GM10266 (cell line): ENCODE data around the gene BPIFB4.

Experiments used
- DNase-seq: peaks from one replicate; pipeline ENCODE4 v3.0.0; 2012; ENCODE audit errors: extremely low spot score
- TF ChIP-seq, protein P1 (sequence below): IDR thresholded peaks from 2 replicates; pipeline ENCODE4 v1.5.1; 2012; ENCODE audit warnings: mild to moderate bottlenecking, low read depth; ENCODE audit not compliant: control insufficient read depth, insufficient read depth; ENCODE audit errors: missing control alignments

BPIFB4 gene

DNA sequence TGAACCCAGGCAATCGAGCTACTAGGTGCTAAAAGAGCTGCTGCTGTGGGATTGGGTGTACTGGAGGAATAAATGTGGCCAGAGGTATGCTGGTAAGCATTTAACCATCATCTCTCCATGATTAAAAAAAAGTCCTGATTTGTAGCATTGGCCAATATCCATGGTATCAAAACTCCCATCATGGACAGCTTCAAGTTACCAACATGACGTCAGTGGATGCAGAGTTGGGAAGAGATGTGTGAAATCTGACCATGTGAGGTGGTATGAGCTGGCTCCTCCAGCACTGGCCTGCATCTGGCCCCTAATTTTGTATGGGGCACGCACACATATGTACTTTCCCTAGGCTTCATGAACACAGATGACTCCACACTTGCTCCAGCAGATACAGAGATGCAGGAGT lies 11.7 kb downstream of the BPIFB4 start:
- TF ChIP-seq, protein P1, sequence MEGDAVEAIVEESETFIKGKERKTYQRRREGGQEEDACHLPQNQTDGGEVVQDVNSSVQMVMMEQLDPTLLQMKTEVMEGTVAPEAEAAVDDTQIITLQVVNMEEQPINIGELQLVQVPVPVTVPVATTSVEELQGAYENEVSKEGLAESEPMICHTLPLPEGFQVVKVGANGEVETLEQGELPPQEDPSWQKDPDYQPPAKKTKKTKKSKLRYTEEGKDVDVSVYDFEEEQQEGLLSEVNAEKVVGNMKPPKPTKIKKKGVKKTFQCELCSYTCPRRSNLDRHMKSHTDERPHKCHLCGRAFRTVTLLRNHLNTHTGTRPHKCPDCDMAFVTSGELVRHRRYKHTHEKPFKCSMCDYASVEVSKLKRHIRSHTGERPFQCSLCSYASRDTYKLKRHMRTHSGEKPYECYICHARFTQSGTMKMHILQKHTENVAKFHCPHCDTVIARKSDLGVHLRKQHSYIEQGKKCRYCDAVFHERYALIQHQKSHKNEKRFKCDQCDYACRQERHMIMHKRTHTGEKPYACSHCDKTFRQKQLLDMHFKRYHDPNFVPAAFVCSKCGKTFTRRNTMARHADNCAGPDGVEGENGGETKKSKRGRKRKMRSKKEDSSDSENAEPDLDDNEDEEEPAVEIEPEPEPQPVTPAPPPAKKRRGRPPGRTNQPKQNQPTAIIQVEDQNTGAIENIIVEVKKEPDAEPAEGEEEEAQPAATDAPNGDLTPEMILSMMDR: no peak
- DNase-seq: no peak

DNA sequence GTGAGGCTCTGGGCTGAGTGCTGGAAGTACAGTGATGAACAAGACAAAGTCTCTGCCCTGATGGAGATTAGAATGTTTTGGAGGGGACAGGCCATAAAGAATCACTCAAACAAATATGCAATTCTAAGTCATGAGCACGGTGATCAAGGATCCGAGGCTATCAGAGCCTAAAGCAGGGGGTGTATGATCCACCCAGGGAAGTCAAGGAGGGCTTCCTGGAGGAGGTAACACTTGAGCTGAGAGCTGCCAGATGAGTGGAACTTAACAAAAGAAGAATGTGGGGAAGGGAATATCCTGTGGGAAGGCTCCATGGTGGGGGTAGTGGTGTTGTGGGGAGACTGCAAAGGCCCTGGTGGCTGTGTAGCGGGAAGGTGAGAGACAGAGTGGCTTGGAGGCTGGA lies 12.2 kb downstream of the BPIFB4 start:
- no peak for DNase-seq
- TF ChIP-seq, protein P1: no peak

DNA sequence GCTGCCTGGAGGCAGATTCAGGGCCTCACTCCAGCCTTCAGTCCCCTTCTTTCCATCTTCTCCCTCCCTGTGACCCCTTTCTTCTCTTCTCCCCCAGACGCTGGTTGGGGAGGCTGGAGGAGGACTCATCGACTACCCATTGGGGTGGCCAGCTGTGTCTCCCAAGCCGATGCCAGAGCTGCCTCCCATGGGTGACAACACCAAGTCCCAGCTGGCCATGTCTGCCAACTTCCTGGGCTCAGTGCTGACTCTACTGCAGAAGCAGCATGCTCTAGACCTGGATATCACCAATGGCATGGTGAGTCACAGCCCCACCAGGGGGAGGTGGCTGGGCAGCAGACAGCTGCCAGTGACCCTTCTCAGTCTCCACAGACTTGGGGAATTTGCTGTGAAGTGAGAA lies 12.9 kb downstream of the BPIFB4 start:
- no peak for DNase-seq
- TF ChIP-seq, protein P1: no peak

DNA sequence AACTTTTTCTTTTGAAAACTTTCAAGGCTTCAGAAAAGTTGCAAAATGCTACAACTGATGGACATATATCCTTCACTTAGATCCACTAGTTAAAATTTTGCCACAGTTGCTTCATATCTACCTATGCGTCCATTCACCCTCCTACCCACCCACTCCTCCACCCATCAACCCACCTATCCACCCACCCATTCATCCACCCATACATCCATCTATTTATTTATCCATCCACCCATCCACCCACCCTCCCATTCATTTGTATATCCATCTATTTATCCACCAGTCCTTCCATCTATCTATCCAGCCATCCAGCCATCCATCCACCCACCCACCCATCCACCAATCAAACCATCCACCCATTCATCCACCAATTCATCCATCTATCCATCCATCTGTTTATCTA lies 13.6 kb downstream of the BPIFB4 start:
- TF ChIP-seq, protein P1: no peak
- DNase-seq: no peak

DNA sequence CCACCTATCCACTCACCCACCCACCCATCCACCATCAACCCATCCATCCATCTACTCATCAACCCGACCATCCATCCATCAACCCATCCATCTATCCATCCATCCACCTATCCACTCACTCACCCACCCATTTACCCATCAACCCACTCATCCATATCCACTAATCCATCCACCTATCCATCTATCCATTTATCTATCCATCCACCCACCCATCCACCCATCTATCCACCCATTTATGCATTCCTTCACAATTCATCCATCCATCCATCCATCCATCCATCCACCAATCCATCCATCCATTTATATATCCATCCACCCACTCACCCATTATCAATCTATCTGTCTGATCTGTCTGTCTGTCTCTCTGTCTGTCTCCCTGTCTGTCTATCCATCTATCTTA lies 14.1 kb downstream of the BPIFB4 start:
- TF ChIP-seq, protein P1: no peak
- DNase-seq: no peak

DNA sequence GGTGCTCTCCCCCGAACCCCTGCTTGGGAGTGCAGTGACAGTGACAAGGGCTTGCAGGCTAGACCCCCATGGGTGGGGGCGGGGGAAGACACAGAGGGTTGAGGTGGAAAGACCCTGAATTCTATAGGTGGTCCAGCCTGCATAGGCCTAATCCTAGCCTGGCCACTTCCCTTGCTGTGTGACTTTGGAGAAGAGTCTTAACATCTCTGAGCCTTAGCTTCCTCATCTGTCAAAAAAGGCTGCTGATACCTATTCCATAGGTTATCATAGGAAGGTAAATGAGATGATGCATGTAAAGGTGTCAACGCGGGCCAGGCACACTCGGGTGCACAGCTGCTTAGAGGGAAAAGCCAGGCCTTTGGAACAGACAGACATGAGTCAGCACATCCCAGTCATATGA lies 15.8 kb downstream of the BPIFB4 start:
- DNase-seq: no peak
- TF ChIP-seq, protein P1: no peak

DNA sequence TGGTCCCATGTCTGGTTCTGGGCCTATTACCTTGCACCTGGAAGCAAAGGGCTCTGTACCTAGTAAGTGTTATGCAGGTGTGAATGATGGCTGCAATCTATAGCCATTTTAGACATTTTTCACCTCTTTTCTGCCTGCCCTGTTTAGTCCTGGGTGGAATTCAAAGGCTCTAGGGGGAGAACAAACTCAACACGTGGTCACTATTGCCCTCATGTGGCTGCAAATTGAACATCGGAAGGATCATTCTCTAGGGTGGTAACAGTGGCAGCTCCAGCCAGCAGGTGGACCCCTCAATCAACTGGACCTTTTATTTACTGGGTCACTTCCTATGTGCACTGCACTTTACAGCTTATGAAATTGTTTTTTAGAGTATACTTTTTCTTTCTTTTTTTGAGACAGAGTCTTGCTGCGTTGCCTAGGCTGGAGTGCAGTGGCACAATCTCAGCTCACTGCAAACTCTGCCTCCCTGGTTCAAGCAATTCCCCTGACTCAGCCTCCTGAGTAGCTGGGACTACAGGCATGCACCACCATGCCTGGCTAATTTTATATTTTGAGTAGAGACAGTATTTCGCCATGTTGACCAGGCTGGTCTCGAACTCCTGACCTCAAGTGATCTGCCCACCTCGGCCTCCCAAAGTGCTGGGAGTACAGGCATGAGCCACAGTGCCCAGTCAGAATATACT lies 16.6 kb downstream of the BPIFB4 start:
- peak; percentile 82 for DNase-seq
- TF ChIP-seq, protein P1: peak; percentile 87
